HUES48 (cell line): ENCODE measurements around the gene THEM4.
"Not testable (repeated sequence)": the region's sequence is repeated elsewhere in the genome, so short reads cannot be mapped to it uniquely, and the experiment has no call there.

Experiments
- H3K27ac ChIP-seq: one replicate; pipeline ENCODE4 v1.7.0; 2013; ENCODE audit warnings: low read depth, low read length, inconsistent platforms
- H3K27me3 ChIP-seq: 2 replicates; pipeline ENCODE4 v1.6.1; 2013; ENCODE audit warnings: mild to moderate bottlenecking, low read length; ENCODE audit not compliant: control insufficient read depth, insufficient read depth
- H3K36me3 ChIP-seq: 2 replicates; pipeline ENCODE4 v1.6.1; 2013; ENCODE audit warnings: low read length; ENCODE audit not compliant: control insufficient read depth, insufficient read depth
- H3K4me1 ChIP-seq: 2 replicates; pipeline ENCODE4 v1.6.1; 2013; ENCODE audit warnings: mild to moderate bottlenecking, low read length; ENCODE audit not compliant: control insufficient read depth, insufficient read depth
- H3K4me3 ChIP-seq: 2 replicates; pipeline ENCODE4 v1.5.1; 2013; ENCODE audit warnings: mild to moderate bottlenecking, low read depth, low read length
- H3K9ac ChIP-seq: 2 replicates; pipeline ENCODE4 v1.6.1; 2013; ENCODE audit warnings: mild to moderate bottlenecking, low read depth, low read length, moderate library complexity
- H3K9me3 ChIP-seq: 2 replicates; pipeline ENCODE4 v1.6.1; 2013; ENCODE audit warnings: low read length; ENCODE audit not compliant: control insufficient read depth, insufficient read depth

Gene THEM4

DNA sequence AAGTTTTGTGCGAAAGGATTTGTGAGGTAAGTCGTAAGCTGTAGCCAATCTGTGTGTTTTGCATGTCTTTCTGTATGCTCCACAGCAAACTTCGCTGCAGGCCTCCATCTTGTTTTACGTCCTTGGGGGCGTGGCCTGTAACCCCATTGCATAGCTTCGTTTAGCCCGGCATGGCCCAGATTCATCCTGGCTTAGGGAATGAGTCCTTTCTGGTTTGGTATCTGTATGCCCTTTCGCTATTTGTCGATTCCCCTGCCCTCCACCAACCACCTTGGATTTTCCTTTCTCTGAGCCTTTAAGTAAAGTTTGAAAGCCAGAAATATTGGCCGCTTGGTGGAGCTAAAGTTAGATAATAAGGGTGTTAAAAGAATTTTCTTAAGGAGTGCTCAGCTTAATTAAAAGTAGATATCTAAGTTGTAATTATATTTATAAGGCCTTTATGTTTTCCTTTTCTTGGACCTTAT, 1.1 kb downstream of the THEM4 start:
- Histone ChIP-seq H3K9me3 (peaks cover 15% of the 10 kb centered on the region), H3K9ac (no peak overlapping the region), H3K27me3 (no peaks in the 10 kb centered on the region), H3K4me1 (peaks cover 10% of the 10 kb centered on the region; the same call in 1 of the 2 replicates), H3K27ac (no peak overlapping the region), H3K4me3 (peak overlapping the region; percentile 83), H3K36me3 (peaks cover 4% of the 10 kb centered on the region; the same call in 1 of the 2 replicates)

DNA sequence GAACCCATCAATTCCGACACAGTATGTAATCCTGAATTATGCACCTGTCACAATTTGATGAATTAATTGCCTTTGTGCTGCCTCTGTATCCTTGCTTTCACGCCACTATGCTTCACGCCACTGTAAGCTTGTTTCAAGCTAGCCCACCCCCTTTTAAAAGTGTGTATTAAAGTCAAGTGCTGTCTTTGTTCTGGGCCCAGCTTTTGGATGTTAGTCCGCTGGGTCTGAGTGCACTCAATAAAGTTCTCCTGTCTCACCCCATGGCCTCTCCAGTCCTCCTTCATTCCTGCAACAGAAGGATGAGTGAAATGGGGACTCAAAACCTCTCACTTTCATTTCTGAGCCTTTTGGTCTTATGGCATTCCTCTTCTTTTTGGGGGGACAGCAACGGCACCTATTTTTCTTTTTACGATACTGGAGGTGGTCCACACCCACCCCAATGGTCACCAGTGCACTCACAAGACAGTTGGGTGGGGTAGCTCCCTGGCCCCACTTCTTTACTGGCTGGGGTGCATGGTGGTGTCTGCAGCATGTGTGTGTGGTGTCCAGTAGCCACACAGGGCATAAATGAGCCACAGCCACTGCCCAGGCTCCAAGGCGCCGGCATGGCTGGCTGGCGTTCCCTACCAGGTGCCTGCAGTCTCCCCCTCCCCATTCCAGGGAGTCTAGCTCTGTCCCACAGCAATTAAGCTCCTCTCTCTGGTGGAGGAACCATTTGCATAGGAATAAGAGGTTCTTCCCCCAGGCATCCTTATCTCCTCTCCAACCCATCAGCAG, 1.8 kb downstream of the THEM4 start:
- Histone ChIP-seq H3K36me3 (peaks cover 4% of the 10 kb centered on the region; the same call in 1 of the 2 replicates), H3K9ac (no peak overlapping the region), H3K9me3 (peaks cover 16% of the 10 kb centered on the region), H3K27me3 (no peaks in the 10 kb centered on the region), H3K4me3 (no peak overlapping the region), H3K27ac (no peak overlapping the region), H3K4me1 (peaks cover 10% of the 10 kb centered on the region; the same call in 1 of the 2 replicates)

DNA sequence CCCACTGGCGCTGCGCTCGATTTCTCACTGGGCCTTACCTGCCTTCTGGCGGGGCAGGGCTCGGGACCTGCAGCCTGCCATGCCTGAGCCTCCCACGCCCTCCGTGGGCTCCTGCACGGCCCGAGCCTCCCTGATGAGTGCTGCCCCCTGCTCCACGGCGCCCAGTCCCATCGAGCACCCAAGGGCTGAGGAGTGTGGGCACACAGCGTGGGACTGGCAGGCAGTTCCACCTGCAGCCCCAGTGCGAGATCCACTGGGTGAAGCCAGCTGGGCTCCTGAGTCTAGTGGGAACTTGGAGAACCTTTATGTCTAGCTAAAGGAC, 3.0 kb downstream of the THEM4 start:
- not testable (repeated sequence) for H3K36me3 ChIP-seq, H3K9ac ChIP-seq, H3K4me3 ChIP-seq, H3K27me3 ChIP-seq, H3K27ac ChIP-seq
- Histone ChIP-seq H3K4me1 (peaks cover 10% of the 10 kb centered on the region; the same call in 1 of the 2 replicates), H3K9me3 (peaks cover 22% of the 10 kb centered on the region)

DNA sequence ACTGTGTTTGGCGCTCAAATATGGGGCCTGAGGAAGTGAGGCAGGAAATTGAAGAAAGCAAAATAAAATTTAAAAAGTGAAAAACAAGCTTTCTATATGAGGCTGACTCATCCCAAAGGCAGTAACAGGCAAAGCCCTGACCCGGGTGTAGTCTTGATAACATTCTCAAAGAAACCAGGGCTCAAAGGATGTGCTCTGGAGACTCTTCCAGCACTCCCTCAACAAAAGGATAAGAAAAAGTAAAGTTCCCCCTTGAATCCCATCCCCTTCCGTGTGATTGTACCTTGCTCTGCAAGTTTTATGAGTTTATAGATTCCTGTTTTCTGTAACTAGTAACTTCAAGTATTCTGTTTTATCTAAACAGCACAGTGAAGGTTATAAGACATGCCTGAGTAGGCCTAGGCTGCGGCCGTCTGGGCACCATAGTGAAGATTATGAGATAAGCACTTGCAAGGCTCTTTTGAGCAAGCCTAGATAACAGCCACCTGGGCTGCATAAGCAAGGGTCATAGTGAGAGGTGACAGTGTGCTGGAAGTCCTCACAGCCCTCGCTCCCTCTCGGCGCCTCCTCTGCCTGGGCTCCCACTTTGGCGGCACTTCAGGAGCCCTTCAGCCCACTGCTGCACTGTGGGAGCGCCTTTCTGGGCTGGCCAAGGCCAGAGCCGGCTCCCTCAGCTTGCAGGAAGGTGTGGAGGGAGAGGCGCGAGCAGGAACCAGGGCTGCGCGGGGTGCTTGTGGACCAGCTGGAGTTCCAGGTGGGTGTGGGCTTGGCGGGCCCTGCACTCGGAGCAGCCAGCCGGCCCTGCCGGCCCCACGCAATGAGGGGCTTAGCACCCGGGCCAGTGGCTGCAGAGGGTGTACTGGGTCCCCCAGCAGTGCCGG, 3.6 kb downstream of the THEM4 start:
- not testable (repeated sequence) for H3K4me1 ChIP-seq, H3K4me3 ChIP-seq, H3K36me3 ChIP-seq, H3K9ac ChIP-seq, H3K27ac ChIP-seq, H3K27me3 ChIP-seq
- H3K9me3 ChIP-seq = peaks cover 23% of the 10 kb centered on the region

DNA sequence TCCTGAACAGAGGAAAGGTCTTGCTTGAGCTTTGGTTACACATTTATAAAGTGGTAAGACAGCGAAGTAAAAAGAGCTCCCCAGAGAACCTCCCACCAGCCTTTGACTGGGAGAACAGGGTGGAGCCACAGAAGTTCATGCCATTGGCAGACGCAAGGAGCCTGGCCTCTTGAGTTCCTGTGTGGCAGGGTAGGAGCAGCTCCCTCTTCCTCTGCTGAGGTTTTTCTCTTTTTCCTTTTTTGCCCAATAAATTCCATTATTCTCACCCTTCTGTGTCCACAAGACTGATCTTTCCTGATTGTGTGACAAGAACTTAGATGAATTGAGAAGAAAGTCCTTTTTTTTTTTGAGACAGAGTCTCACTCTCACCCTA, 4.3 kb downstream of the THEM4 start:
- Histone ChIP-seq H3K27me3 (no peaks in the 10 kb centered on the region), H3K9me3 (peaks cover 29% of the 10 kb centered on the region)

DNA sequence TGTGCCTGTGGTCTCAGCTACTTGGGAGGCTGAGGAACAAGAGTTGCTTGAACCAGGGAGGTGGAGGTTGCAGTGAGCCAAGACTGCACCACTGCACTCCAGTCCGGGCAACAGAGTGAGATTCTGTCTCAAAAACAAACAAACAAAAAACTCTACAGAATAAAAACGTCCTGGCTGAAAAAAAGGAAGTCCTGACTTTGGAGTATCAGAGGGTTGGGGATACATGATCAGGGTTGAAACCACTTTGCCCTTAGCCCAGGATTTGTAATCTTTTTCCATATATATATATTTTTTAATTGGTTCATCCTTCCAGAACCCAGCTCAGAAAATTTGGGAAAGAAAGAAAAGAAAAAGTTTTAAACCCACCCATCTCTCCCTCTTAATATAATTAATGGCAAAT, 6.5 kb downstream of the THEM4 start:
- H3K36me3 ChIP-seq = peaks cover 4% of the 10 kb centered on the region; the same call in 1 of the 2 replicates
- peaks cover 23% of the 10 kb centered on the region for H3K9me3 ChIP-seq
- H3K9ac ChIP-seq = no peak overlapping the region
- no peaks in the 10 kb centered on the region for H3K4me1 ChIP-seq
- H3K4me3 ChIP-seq = no peak overlapping the region
- H3K27me3 ChIP-seq = no peaks in the 10 kb centered on the region
- H3K27ac ChIP-seq = no peak overlapping the region

More for the DNA sequence above, 4.3 kb downstream of the THEM4 start:
- peaks cover 4% of the 10 kb centered on the region; the same call in 1 of the 2 replicates for H3K36me3 ChIP-seq
- H3K27ac ChIP-seq = no peak overlapping the region
- H3K9ac ChIP-seq = no peak overlapping the region
- H3K4me1 ChIP-seq = 0 out of 2 replicates have a peak, but pooled peaks cover under 1% of the 10 kb centered on the region
- H3K4me3 ChIP-seq = no peak overlapping the region

DNA sequence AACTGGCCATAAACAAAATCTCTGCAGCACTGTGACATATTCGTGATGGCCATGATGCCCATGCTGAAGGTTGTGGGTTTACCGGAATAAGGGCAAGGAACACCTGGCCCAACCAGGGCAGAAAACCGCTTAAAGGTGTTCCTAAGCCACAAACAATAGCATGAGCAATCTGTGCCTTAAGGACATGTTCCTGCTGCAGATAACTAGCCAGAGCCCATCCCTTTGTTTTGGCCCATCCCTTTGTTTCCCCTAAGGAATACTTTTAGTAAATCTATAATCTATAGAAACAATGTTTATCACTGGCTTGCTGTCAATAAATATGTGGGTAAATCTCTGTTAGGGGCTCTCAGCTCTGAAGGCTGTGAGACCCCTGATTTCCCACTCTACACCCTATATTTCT, 8.5 kb downstream of the THEM4 start:
- not testable (repeated sequence) for H3K4me1 ChIP-seq, H3K9ac ChIP-seq, H3K27me3 ChIP-seq, H3K36me3 ChIP-seq, H3K4me3 ChIP-seq, H3K27ac ChIP-seq
- peaks cover 15% of the 10 kb centered on the region; the same call in 1 of the 2 replicates for H3K9me3 ChIP-seq

DNA sequence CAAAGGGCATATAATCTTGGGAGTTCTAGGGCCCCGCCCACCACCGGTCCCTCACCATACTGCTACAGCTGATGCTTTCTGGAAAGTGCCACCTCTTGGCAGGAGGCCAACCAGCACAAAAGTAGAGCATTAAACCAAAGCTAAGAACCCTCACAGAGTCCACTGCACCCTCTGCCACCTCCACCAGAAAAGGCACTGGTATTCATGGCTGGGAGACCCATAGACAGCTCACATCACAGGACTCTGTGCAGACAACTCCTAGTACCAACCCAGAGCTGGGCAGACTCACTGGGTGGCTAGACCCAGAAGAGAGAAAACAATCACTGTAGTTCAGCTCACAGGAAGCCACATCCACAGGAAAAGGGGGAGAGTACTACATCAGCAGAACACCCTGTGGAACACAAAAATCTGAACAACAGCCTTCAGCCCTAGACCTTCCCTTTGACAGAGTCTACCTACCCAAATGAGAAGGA, 10.8 kb downstream of the THEM4 start:
- peaks cover 15% of the 10 kb centered on the region; the same call in 1 of the 2 replicates for H3K9me3 ChIP-seq
- H3K4me3 ChIP-seq = no peak overlapping the region
- H3K9ac ChIP-seq = no peak overlapping the region
- no peak overlapping the region for H3K27ac ChIP-seq
- no peaks in the 10 kb centered on the region for H3K27me3 ChIP-seq
- H3K4me1 ChIP-seq = no peaks in the 10 kb centered on the region
- H3K36me3 ChIP-seq = peaks cover 4% of the 10 kb centered on the region; the same call in 1 of the 2 replicates

DNA sequence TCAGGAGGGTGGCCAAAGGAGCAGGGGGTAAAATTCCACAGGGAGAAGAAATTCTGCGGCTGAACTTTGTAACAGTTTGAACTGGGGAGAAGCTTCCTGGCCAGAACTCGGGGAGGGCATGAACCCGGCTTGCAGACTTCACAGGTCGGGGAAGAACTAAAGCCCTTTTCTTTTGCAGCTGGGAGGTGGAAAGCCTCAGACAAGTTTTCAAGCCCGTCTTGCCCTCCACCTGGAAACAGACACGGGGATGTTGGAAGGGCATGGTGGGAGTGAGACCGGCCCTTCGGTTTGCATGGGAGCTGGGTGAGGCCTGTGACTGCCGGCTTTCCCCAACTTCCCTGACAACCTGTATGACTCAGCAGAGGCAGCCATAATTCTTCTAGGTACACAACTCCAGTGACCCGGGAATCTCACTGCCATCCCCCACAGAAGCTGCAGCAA, 11.3 kb downstream of the THEM4 start:
- Histone ChIP-seq H3K4me1 (no peaks in the 10 kb centered on the region), H3K27ac (no peak overlapping the region), H3K9ac (no peak overlapping the region), H3K9me3 (peaks cover 12% of the 10 kb centered on the region; the same call in 1 of the 2 replicates), H3K27me3 (no peaks in the 10 kb centered on the region), H3K4me3 (no peak overlapping the region), H3K36me3 (peaks cover 4% of the 10 kb centered on the region; the same call in 1 of the 2 replicates)

DNA sequence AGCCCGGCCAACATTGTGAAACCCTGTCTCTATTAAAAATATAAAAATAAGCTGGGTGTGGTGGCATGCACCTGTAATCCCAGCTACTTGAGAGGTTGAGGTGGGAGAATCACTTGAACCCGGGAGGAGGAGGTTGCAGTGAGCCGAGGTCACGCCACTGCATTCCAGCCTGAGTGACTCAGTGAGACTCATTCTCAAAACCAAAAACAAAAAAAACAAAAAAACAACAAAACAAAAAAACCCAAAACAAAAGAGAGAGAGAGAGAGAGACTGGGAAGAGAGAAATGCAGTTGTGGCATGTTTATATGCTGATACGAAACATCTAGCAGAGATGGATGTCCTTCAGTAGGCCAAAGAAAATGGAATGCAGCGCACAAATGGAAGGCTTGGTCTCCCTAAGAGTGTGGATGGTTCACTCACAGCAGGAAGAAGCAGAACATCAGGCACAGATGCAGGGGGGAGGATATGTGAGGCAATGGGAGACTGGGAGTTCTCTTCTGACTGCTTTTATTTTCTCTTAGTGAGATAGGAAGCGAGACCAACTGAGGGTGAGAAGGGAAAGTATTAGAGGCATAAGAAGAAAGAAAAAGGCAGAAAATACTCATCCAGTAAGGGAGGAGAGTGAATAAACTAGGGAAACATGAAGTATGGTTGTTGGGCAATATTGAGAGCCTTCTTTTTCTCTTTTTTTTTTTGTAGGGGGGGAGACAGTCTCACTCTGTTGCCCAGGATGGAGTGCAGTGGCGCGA, 16.0 kb downstream of the THEM4 start:
- no peaks in the 10 kb centered on the region for H3K9me3 ChIP-seq
- H3K27me3 ChIP-seq = no peaks in the 10 kb centered on the region
- H3K27ac ChIP-seq = no peak overlapping the region
- no peaks in the 10 kb centered on the region for H3K4me1 ChIP-seq
- H3K9ac ChIP-seq = no peak overlapping the region
- H3K36me3 ChIP-seq = peaks cover 4% of the 10 kb centered on the region; the same call in 1 of the 2 replicates
- H3K4me3 ChIP-seq = no peak overlapping the region
